Mesendoderm (in vitro differentiated cells): Measurements from ENCODE around the gene CPA5.

Source experiments
- DNase-seq: peaks from one replicate; pipeline ENCODE4 v3.0.0; 2013
- H2AK5ac ChIP-seq: 2 replicates; pipeline ENCODE4 v1.6.1; 2013; ENCODE audit warnings: low read length, inconsistent platforms
- H2BK120ac ChIP-seq: 2 replicates; pipeline ENCODE4 v1.6.1; 2013; ENCODE audit warnings: low read depth, mild to moderate bottlenecking, low read length, moderate library complexity, mixed read lengths
- H2BK15ac ChIP-seq: replicated peaks from 2 replicates; pipeline ENCODE4 v1.6.1; 2013; ENCODE audit warnings: low read depth, mild to moderate bottlenecking, moderate library complexity
- H2BK5ac ChIP-seq: 2 replicates; pipeline ENCODE4 v1.6.1; 2013; ENCODE audit warnings: low read length, inconsistent platforms
- H3K18ac ChIP-seq: 2 replicates; pipeline ENCODE4 v1.6.1; 2013; ENCODE audit warnings: mild to moderate bottlenecking, low read length, mixed read lengths
- H3K23ac ChIP-seq: one replicate; pipeline ENCODE4 v1.6.1; 2013; ENCODE audit warnings: low read length
- H3K27ac ChIP-seq: 2 replicates; pipeline ENCODE4 v1.5.1; 2013; ENCODE audit warnings: low read depth, mild to moderate bottlenecking, inconsistent platforms, low read length, moderate library complexity
- H3K27me3 ChIP-seq: 2 replicates; pipeline ENCODE4 v1.6.1; 2013; ENCODE audit warnings: low read length, control low read depth, mild to moderate bottlenecking, inconsistent platforms; ENCODE audit not compliant: insufficient read depth, poor library complexity
- H3K36me3 ChIP-seq: 2 replicates; pipeline ENCODE4 v1.6.1; 2013; ENCODE audit warnings: low read length, inconsistent platforms; ENCODE audit not compliant: control insufficient read depth, insufficient read depth
- H3K4ac ChIP-seq: one replicate; pipeline ENCODE4 v1.6.1; 2013; ENCODE audit warnings: low read depth, mild to moderate bottlenecking, low read length, moderate library complexity
- H3K4me1 ChIP-seq: 2 replicates; pipeline ENCODE4 v1.6.1; 2013; ENCODE audit warnings: low read depth, low read length, inconsistent platforms; ENCODE audit not compliant: control insufficient read depth
- H3K4me2 ChIP-seq: 2 replicates; pipeline ENCODE4 v1.6.1; 2013; ENCODE audit warnings: low read length
- H3K4me3 ChIP-seq: 2 replicates; pipeline ENCODE4 v1.5.1; 2013; ENCODE audit warnings: mild to moderate bottlenecking, low read length
- H3K56ac ChIP-seq: one replicate; pipeline ENCODE4 v1.6.1; 2013; ENCODE audit warnings: low read length
- H3K79me1 ChIP-seq: 2 replicates; pipeline ENCODE4 v1.6.1; 2013; ENCODE audit warnings: low read length, inconsistent platforms
- H3K79me2 ChIP-seq: 2 replicates; pipeline ENCODE4 v1.6.1; 2013; ENCODE audit warnings: mild to moderate bottlenecking, low read length; ENCODE audit not compliant: control insufficient read depth, insufficient read depth
- H3K9ac ChIP-seq: 2 replicates; pipeline ENCODE4 v1.6.1; 2013; ENCODE audit warnings: low read length, inconsistent platforms
- H4K5ac ChIP-seq: one replicate; pipeline ENCODE4 v1.6.1; 2013; ENCODE audit warnings: low read length
- H4K8ac ChIP-seq: one replicate; pipeline ENCODE4 v1.6.1; 2013; ENCODE audit warnings: low read depth, mild to moderate bottlenecking, control low read depth, low read length, moderate library complexity
- WGBS: extraction: QIAGEN DNeasy Blood & Tissue Kit; methylation state at CpG from one replicate; pipeline ENCODE4 v1.1.7; 2013; ENCODE audit warnings: low lambda C conversion rate, missing lambda C conversion rate; ENCODE audit not compliant: insufficient coverage; ENCODE audit errors: extremely low coverage; 5-methylcytosine and 5-hydroxymethylcytosine counted together

The CPA5 gene

GRCh38 chr7:130359276-130359857, 14.8 kb downstream of the CPA5 start:
- no peaks in the 10 kb centered on the region for H3K27me3 ChIP-seq
- no peak overlapping the region for H4K5ac ChIP-seq
- no peak for DNase-seq
- no peak overlapping the region for H2AK5ac ChIP-seq
- no peak overlapping the region for H3K56ac ChIP-seq
- no peak overlapping the region for H2BK15ac ChIP-seq
- WGBS = no CpG with 5 or more reads among the region's 5 CpGs
- H2BK5ac ChIP-seq = no peak overlapping the region
- H2BK120ac ChIP-seq = no peak overlapping the region
- H4K8ac ChIP-seq = no peak overlapping the region
- no peaks in the 10 kb centered on the region for H3K79me1 ChIP-seq
- no peak overlapping the region for H3K4me3 ChIP-seq
- no peak overlapping the region for H3K23ac ChIP-seq
- H3K4ac ChIP-seq = no peak overlapping the region
- H3K18ac ChIP-seq = no peak overlapping the region
- no peaks in the 10 kb centered on the region for H3K79me2 ChIP-seq
- H3K27ac ChIP-seq = no peak overlapping the region
- H3K4me2 ChIP-seq = no peak overlapping the region
- H3K36me3 ChIP-seq = no peaks in the 10 kb centered on the region
- H3K9ac ChIP-seq = no peak overlapping the region
- peaks cover 6% of the 10 kb centered on the region for H3K4me1 ChIP-seq

- Histone ChIP-seq H3K4me1 (peaks cover 6% of the 10 kb centered on the region), H2BK5ac (no peak overlapping the region), H2BK15ac (no peak overlapping the region), H3K79me2 (no peaks in the 10 kb centered on the region), H3K79me1 (no peaks in the 10 kb centered on the region), H3K36me3 (no peaks in the 10 kb centered on the region), H3K4ac (no peak overlapping the region), H3K27me3 (no peaks in the 10 kb centered on the region), H3K18ac (no peak overlapping the region), H3K4me3 (no peak overlapping the region), H4K8ac (no peak overlapping the region), H3K9ac (no peak overlapping the region), H3K23ac (no peak overlapping the region), H3K56ac (no peak overlapping the region), H4K5ac (no peak overlapping the region), H3K27ac (no peak overlapping the region), H2BK120ac (no peak overlapping the region), H3K4me2 (no peak overlapping the region), H2AK5ac (no peak overlapping the region)
- no peak for DNase-seq
- WGBS = no CpG with 5 or more reads among the region's 3 CpGs
These were observed 15.9 kb downstream of the CPA5 start for GRCh38 chr7:130360518-130360917.

- Histone ChIP-seq H4K5ac (no peak overlapping the region), H2AK5ac (no peak overlapping the region), H3K79me1 (no peaks in the 10 kb centered on the region), H3K56ac (no peak overlapping the region), H3K27ac (no peak overlapping the region), H4K8ac (no peak overlapping the region), H3K18ac (no peak overlapping the region), H3K36me3 (no peaks in the 10 kb centered on the region), H3K79me2 (no peaks in the 10 kb centered on the region), H2BK5ac (no peak overlapping the region), H2BK120ac (no peak overlapping the region), H3K4me2 (no peak overlapping the region), H3K4ac (no peak overlapping the region), H3K4me3 (no peak overlapping the region), H2BK15ac (no peak overlapping the region), H3K4me1 (peaks cover under 1% of the 10 kb centered on the region), H3K27me3 (no peaks in the 10 kb centered on the region), H3K9ac (no peak overlapping the region), H3K23ac (no peak overlapping the region)
- WGBS = no CpG with 5 or more reads among the region's 7 CpGs
- DNase-seq = no peak
These were observed 17.1 kb downstream of the CPA5 start for GRCh38 chr7:130361681-130362080.

GRCh38 chr7:130362251-130362816, 17.7 kb downstream of the CPA5 start:
- Histone ChIP-seq H2BK120ac (no peak overlapping the region), H3K79me1 (no peaks in the 10 kb centered on the region), H4K5ac (no peak overlapping the region), H3K18ac (no peak overlapping the region), H2BK15ac (no peak overlapping the region), H3K27ac (no peak overlapping the region), H3K23ac (no peak overlapping the region), H3K4ac (no peak overlapping the region), H3K9ac (no peak overlapping the region), H3K4me1 (no peaks in the 10 kb centered on the region), H2AK5ac (no peak overlapping the region), H3K36me3 (no peaks in the 10 kb centered on the region), H3K56ac (no peak overlapping the region), H3K27me3 (no peaks in the 10 kb centered on the region), H4K8ac (no peak overlapping the region), H2BK5ac (no peak overlapping the region), H3K79me2 (no peaks in the 10 kb centered on the region), H3K4me2 (no peak overlapping the region), H3K4me3 (no peak overlapping the region)
- DNase-seq = no peak
- WGBS = no CpG with 5 or more reads among the region's 10 CpGs

- H2BK120ac ChIP-seq = no peak overlapping the region
- H2AK5ac ChIP-seq = no peak overlapping the region
- H3K18ac ChIP-seq = no peak overlapping the region
- H3K79me2 ChIP-seq = no peaks in the 10 kb centered on the region
- H3K36me3 ChIP-seq = no peaks in the 10 kb centered on the region
- no peak overlapping the region for H3K27ac ChIP-seq
- H4K5ac ChIP-seq = no peak overlapping the region
- no peak overlapping the region for H3K56ac ChIP-seq
- H4K8ac ChIP-seq = no peak overlapping the region
- no peaks in the 10 kb centered on the region for H3K79me1 ChIP-seq
- WGBS = no CpG with 5 or more reads among the region's 8 CpGs
- no peak overlapping the region for H3K4me2 ChIP-seq
- no peaks in the 10 kb centered on the region for H3K27me3 ChIP-seq
- no peak overlapping the region for H3K4ac ChIP-seq
- no peak overlapping the region for H3K23ac ChIP-seq
- peak; percentile 45 for DNase-seq
- H2BK5ac ChIP-seq = no peak overlapping the region
- H3K9ac ChIP-seq = no peak overlapping the region
- no peaks in the 10 kb centered on the region for H3K4me1 ChIP-seq
- no peak overlapping the region for H2BK15ac ChIP-seq
- no peak overlapping the region for H3K4me3 ChIP-seq
These were observed 18.6 kb downstream of the CPA5 start for GRCh38 chr7:130363026-130363847.
